SJSA1 (cell line): ENCODE results near the gene HS3ST4. TPM values are rescaled to one million over a fixed set of nuclear protein-coding genes. Genes with fewer than 3 reads are reported as not detected.

Experiments used
- DNase-seq, 2 experiments: peaks; one replicate each; pipeline ENCODE4 v3.0.0-alpha.2; 2015 to 2020; ENCODE audit warnings: low spot score in 2 of 2, low read depth in 1 of 2
- H3K27ac ChIP-seq: fragments of 250-450 bp; sonication (Bioruptor Pico); 2 replicates; pipeline ENCODE4 v1.5.1; 2020; ENCODE audit warnings: mild to moderate bottlenecking, moderate library complexity
- H3K27me3 ChIP-seq: fragments of 250-450 bp; sonication (Bioruptor Pico); replicated peaks from 2 replicates; pipeline ENCODE4 v1.5.1; 2020; ENCODE audit warnings: mild to moderate bottlenecking, moderate library complexity
- H3K36me3 ChIP-seq: fragments of 250-450 bp; sonication (Bioruptor Pico); 2 replicates; pipeline ENCODE4 v1.5.1; 2020; ENCODE audit warnings: mild to moderate bottlenecking
- H3K4me1 ChIP-seq: fragments of 250-450 bp; sonication (Bioruptor Pico); replicated peaks from 2 replicates; pipeline ENCODE4 v1.6.1; 2021; ENCODE audit warnings: mild to moderate bottlenecking
- H3K4me3 ChIP-seq: fragments of 250-450 bp; sonication (Bioruptor Pico); 2 replicates; pipeline ENCODE4 v1.5.1; 2020; ENCODE audit warnings: mild to moderate bottlenecking
- H3K9me3 ChIP-seq: fragments of 250-450 bp; sonication (Bioruptor Pico); replicated peaks from 2 replicates; pipeline ENCODE4 v1.5.1; 2020; ENCODE audit warnings: mild to moderate bottlenecking
- total RNA-seq: library from RNA; depleted of rRNA; stranded (reverse); fragments of >200 nt; shearing (Covaris generic); gene quantifications from 2 replicates; pipeline ENCODE4 v1.2.3, GENCODE V29; 2014

The HS3ST4 gene
- total RNA-seq, 1 experiment from 2014 or later, result not detected

- H3K9me3 ChIP-seq, result no peaks in the 10 kb centered on the region
- DNase-seq, result no peak
- H3K36me3 ChIP-seq, result no peaks in the 10 kb centered on the region
- H3K4me1 ChIP-seq, result no peaks in the 10 kb centered on the region
- H3K4me3 ChIP-seq, result no peak overlapping the region
- H3K27me3 ChIP-seq, result no peaks in the 10 kb centered on the region
- no peak overlapping the region for H3K27ac ChIP-seq
Observed at GRCh38 chr16:25817295-25817694, 125.5 kb downstream of the HS3ST4 start.

GRCh38 chr16:25817876-25818275 lies 126.1 kb downstream of the HS3ST4 start:
- no peak overlapping the region for H3K4me3 ChIP-seq
- no peaks in the 10 kb centered on the region for H3K4me1 ChIP-seq
- no peaks in the 10 kb centered on the region for H3K9me3 ChIP-seq
- H3K27me3 ChIP-seq, result no peaks in the 10 kb centered on the region
- no peak for DNase-seq
- no peaks in the 10 kb centered on the region for H3K36me3 ChIP-seq
- H3K27ac ChIP-seq, result no peak overlapping the region

DNA sequence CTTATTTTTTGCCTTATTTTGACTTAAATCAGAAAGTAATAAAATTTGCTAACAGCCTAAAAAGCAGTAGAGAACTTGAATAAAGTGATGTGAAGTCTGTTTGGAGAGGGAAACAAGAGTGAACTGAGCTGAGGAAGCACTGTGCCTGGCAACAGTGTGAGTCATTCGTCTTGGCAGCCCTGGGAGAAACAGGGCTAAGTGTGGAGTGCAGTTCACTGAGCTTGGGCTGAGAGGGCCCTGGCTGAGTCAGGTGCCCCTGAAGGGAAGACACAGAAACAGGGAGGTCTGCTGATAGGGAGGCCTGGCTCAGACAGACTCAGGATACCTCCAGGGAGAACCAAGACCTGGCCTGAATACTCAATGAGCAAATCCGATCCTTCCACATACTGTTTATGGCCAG lies 132.1 kb downstream of the HS3ST4 start:
- no peak overlapping the region for H3K4me3 ChIP-seq
- H3K27me3 ChIP-seq, result no peaks in the 10 kb centered on the region
- H3K9me3 ChIP-seq, result no peaks in the 10 kb centered on the region
- no peak for DNase-seq
- H3K4me1 ChIP-seq, result no peaks in the 10 kb centered on the region
- no peaks in the 10 kb centered on the region for H3K36me3 ChIP-seq
- H3K27ac ChIP-seq, result no peak overlapping the region

DNA sequence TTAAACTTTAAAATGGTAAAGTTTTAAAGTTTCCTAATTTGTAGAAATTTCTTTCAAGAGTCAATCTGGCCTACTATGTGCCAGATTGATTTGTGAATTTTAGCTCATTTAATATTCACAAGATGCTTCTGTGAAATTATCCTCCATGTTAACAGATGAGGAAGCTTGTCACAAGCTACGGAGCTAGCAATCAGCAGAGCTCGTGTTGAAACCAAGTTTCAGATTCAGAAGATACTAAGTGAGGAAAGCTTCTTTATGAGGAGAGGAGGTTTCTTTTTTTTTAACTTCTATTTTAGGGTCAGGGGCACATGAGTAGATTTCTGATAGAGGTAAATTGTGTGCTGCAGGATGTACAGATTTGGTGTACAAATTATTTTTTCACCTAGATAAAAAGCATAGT lies 135.9 kb downstream of the HS3ST4 start:
- Histone ChIP-seq H3K27me3 (no peaks in the 10 kb centered on the region), H3K4me1 (no peaks in the 10 kb centered on the region), H3K4me3 (no peak overlapping the region), H3K36me3 (no peaks in the 10 kb centered on the region), H3K9me3 (no peaks in the 10 kb centered on the region), H3K27ac (no peak overlapping the region)
- DNase-seq, result no peak

- Histone ChIP-seq H3K36me3 (no peaks in the 10 kb centered on the region), H3K9me3 (no peaks in the 10 kb centered on the region), H3K4me3 (no peak overlapping the region), H3K27me3 (no peaks in the 10 kb centered on the region; the same call in 1 of the 2 replicates), H3K4me1 (no peaks in the 10 kb centered on the region), H3K27ac (no peak overlapping the region)
- DNase-seq, result no peak
Observed at GRCh38 chr16:25828510-25828909, 136.8 kb downstream of the HS3ST4 start.

DNA sequence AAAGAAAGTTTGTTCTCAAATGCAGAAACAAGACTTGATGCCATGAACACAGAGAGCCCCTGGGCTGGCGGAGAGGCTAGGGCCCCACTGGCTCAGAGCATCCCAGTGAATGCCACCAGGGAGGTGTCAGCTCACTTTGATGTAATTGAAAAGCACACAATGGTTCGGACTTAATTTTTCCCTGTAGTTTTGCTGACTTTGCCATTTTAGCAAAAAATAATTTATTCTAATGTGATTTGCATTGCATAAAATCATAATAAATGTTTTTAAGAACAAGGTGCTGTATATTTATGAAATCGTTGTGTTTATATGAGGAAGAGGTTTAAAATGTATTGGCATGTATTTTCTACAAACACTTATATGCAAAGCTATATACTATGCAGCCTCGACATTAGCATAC lies 140.5 kb downstream of the HS3ST4 start:
- no peak overlapping the region for H3K4me3 ChIP-seq

GRCh38 chr16:25834101-25834500 lies 142.3 kb downstream of the HS3ST4 start:
- Histone ChIP-seq H3K4me1 (0 out of 2 replicates have a peak, but pooled peaks cover 2% of the 10 kb centered on the region), H3K9me3 (no peaks in the 10 kb centered on the region), H3K36me3 (no peaks in the 10 kb centered on the region), H3K27ac (no peak overlapping the region), H3K4me3 (no peak overlapping the region), H3K27me3 (peaks cover 7% of the 10 kb centered on the region)
- DNase-seq, result no peak

More for the DNA sequence above, 140.5 kb downstream of the HS3ST4 start:
- H3K4me1 ChIP-seq, result no peaks in the 10 kb centered on the region
- no peak for DNase-seq
- H3K27me3 ChIP-seq, result no peaks in the 10 kb centered on the region; the same call in 1 of the 2 replicates
- H3K27ac ChIP-seq, result no peak overlapping the region
- no peaks in the 10 kb centered on the region for H3K9me3 ChIP-seq
- H3K36me3 ChIP-seq, result no peaks in the 10 kb centered on the region

- DNase-seq, result no peak
Observed at GRCh38 chr16:25835126-25835525, 143.4 kb downstream of the HS3ST4 start.

GRCh38 chr16:25838724-25839186 lies 147.0 kb downstream of the HS3ST4 start:
- Histone ChIP-seq H3K27ac (no peak overlapping the region), H3K4me1 (0 out of 2 replicates have a peak, but pooled peaks cover 2% of the 10 kb centered on the region), H3K9me3 (no peaks in the 10 kb centered on the region), H3K4me3 (no peak overlapping the region), H3K36me3 (no peaks in the 10 kb centered on the region), H3K27me3 (peaks cover 7% of the 10 kb centered on the region)
- DNase-seq, result peak in 1 of 2 experiments; percentile 36

More at GRCh38 chr16:25835126-25835525, 143.4 kb downstream of the HS3ST4 start:
- H3K27me3 ChIP-seq, result peaks cover 7% of the 10 kb centered on the region
- H3K27ac ChIP-seq, result no peak overlapping the region
- 0 out of 2 replicates have a peak, but pooled peaks cover 2% of the 10 kb centered on the region for H3K4me1 ChIP-seq
- H3K9me3 ChIP-seq, result no peaks in the 10 kb centered on the region
- H3K36me3 ChIP-seq, result no peaks in the 10 kb centered on the region
- H3K4me3 ChIP-seq, result no peak overlapping the region

DNA sequence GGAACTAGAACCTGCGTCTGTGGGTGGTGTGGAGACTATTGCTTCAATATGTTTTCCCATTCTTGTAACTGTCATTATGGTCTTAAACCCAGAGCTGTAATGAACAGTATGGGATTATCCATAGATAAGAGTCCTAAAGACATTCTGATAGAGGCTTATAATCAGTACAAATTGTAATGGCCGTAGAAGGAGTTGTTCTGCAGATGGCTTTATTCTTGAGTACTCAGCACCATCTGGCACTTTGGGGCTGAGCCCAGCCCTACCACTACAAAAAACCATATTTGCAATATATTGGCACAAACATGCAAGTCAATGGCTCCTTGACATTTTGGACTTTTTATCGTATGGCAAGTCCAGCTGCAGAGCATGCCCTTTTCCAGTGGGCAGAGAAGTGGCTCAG lies 150.0 kb downstream of the HS3ST4 start:
- H3K9me3 ChIP-seq, result no peaks in the 10 kb centered on the region
- H3K4me1 ChIP-seq, result 0 out of 2 replicates have a peak, but pooled peaks cover 2% of the 10 kb centered on the region
- no peaks in the 10 kb centered on the region for H3K36me3 ChIP-seq
- DNase-seq, result no peak
- no peak overlapping the region for H3K4me3 ChIP-seq
- H3K27me3 ChIP-seq, result peaks cover 9% of the 10 kb centered on the region
- H3K27ac ChIP-seq, result no peak overlapping the region

DNA sequence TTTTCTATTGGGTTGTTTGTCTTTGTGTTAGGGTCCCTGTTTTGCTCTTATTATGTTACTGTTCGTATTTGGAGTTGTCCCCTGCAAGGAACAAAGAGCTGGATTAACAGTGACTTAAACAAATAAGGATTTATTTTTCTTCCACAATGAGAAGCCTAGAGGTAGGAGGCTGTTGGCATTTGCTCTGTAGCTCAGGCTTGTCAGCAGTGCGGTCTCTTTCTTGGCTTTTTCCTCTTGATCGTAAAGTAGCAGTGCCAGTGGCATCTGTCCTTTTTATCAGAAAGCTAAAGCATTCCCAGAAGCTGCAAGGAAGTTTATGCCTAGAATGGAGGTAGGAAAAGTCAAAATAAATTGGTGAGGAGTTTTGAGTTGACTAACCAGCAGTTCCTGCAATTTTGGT lies 154.1 kb downstream of the HS3ST4 start:
- no peaks in the 10 kb centered on the region for H3K4me1 ChIP-seq
- no peak overlapping the region for H3K27ac ChIP-seq
- no peak for DNase-seq
- H3K4me3 ChIP-seq, result no peak overlapping the region
- peaks cover 5% of the 10 kb centered on the region; the same call in 1 of the 2 replicates for H3K27me3 ChIP-seq
- no peaks in the 10 kb centered on the region for H3K9me3 ChIP-seq
- no peaks in the 10 kb centered on the region for H3K36me3 ChIP-seq

DNA sequence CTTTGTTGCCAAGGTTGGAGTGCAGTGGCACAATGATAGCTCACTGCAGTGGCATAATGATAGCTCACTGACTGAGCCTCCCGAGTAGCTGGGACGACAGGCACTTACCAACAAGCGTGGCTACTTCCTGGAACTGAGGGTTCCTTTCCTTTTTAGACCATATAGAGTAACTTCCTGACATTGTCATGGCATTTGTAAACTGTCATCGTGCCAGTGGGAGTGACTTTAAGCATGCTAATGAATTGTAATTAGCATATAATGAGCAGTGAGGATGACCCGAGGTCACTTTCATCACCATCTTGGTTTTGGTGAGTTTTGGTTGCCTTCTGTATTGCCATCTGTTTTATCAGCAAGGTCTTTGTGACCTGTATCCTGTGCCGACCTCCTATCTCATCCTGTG lies 162.4 kb downstream of the HS3ST4 start:
- Histone ChIP-seq H3K27me3 (peaks cover 4% of the 10 kb centered on the region; the same call in 1 of the 2 replicates), H3K27ac (no peak overlapping the region), H3K4me1 (no peaks in the 10 kb centered on the region), H3K9me3 (no peaks in the 10 kb centered on the region), H3K4me3 (no peak overlapping the region), H3K36me3 (no peaks in the 10 kb centered on the region)
- no peak for DNase-seq

DNA sequence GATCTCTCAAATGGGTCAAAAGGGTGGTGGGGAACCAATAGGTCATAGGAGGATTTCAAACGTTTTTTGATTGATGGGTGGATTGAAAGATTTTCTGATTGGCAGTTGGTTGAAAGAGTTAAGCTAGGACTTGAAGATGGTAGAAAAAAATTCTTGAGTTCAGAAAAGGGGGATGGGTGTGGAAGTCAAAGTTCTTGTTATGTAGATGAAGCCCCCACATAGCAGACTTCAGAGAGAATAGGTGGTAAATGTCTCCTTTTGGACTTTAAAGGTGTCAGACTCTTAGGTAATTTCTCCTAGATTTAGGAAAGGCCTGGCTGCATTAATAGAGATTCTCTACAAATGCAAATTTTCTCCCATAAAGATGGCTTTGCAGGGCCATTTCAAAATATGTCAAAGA lies 163.3 kb downstream of the HS3ST4 start:
- Histone ChIP-seq H3K4me3 (no peak overlapping the region), H3K27ac (no peak overlapping the region), H3K27me3 (peaks cover 4% of the 10 kb centered on the region; the same call in 1 of the 2 replicates), H3K4me1 (no peaks in the 10 kb centered on the region), H3K36me3 (no peaks in the 10 kb centered on the region), H3K9me3 (no peaks in the 10 kb centered on the region)
- no peak for DNase-seq

GRCh38 chr16:25855818-25856217 lies 164.1 kb downstream of the HS3ST4 start:
- Histone ChIP-seq H3K4me1 (no peaks in the 10 kb centered on the region), H3K27me3 (peaks cover 4% of the 10 kb centered on the region; the same call in 1 of the 2 replicates), H3K9me3 (no peaks in the 10 kb centered on the region), H3K27ac (no peak overlapping the region), H3K36me3 (no peaks in the 10 kb centered on the region), H3K4me3 (no peak overlapping the region)
- DNase-seq, result no peak

GRCh38 chr16:25859645-25860044 lies 167.9 kb downstream of the HS3ST4 start:
- no peaks in the 10 kb centered on the region for H3K36me3 ChIP-seq
- DNase-seq, result no peak
- H3K27ac ChIP-seq, result no peak overlapping the region
- H3K27me3 ChIP-seq, result no peaks in the 10 kb centered on the region
- no peaks in the 10 kb centered on the region for H3K4me1 ChIP-seq
- no peaks in the 10 kb centered on the region for H3K9me3 ChIP-seq
- no peak overlapping the region for H3K4me3 ChIP-seq
